GM21825 (cell line): ENCODE measurements around the gene SERTAD3.
"Not testable (repeated sequence)": the region's sequence is repeated elsewhere in the genome, so short reads cannot be mapped to it uniquely, and the experiment has no call there.

ENCODE experiments used
- ATAC-seq: cut with Tn5 transposase; IDR thresholded peaks from one replicate; pipeline ENCODE4 v1.9.1; 2021; ENCODE audit warnings: mild to moderate bottlenecking, moderate library complexity; ENCODE audit not compliant: unreplicated experiment

The SERTAD3 gene

GRCh38 chr19:40428197-40428596 is 15.9 kb downstream of the SERTAD3 start:
- ATAC-seq = not testable (repeated sequence)

DNA sequence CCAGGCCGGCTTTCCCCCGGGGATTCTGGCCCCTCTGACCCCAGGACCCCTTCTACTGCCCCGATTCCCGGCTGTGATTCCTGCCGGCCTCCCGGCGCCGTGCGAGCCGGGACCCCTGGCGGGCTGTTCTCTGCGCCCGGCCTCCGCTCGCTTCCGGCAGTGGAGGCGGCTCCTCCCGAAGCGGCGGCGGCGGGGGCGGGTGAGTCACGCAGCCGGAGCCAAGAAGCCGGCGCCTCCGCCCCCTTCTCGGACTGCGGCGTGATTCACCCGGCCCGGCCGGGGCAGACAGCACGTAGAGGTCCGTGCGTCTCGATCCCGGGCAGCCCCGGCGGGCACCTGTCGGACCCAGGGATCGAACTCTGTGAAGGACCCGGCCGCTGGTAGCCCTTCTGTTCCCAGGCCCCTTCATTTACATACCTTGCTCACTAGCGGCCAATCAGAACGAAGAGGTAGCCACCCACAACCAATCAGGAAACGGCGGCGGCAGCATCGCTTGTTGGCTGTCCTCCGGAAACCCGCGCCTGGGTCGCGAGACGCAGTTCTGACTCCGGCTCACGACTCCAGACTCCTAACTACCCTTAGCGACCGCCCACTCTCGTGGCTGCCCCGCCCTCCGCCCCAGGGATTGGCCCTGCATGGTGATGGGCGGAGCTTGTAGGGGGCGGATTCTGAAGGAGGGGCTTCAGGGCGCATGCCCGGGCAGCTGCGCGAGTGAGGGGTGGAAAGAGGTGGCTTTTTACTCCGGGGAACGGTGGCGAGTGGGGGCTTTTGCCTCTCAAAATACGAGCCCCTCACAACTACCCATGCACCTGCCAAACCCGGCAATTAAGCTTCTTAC is 18.5 kb downstream of the SERTAD3 start, which contains the start of gene SERTAD1:
Gene SERTAD1, minus strand, starts transcription at position 543 of the 838 bp plus-strand sequence. CDS start 2,446 bp downstream, outside the sequence.
- peak; percentile 79 for ATAC-seq

- ATAC-seq = no peak
Observed at GRCh38 chr19:40424637-40425449, 19.3 kb downstream of the SERTAD3 start.

- no peak for ATAC-seq
Observed at GRCh38 chr19:40423938-40424337, 20.2 kb downstream of the SERTAD3 start.

- ATAC-seq = no peak
Observed at GRCh38 chr19:40422748-40423566, 21.2 kb downstream of the SERTAD3 start.

GRCh38 chr19:40421993-40422747 is 22.0 kb downstream of the SERTAD3 start:
- no peak for ATAC-seq

- peak; percentile 29 for ATAC-seq
Observed at GRCh38 chr19:40420766-40421765, 23.1 kb downstream of the SERTAD3 start.

GRCh38 chr19:40420451-40420765 is 23.7 kb downstream of the SERTAD3 start:
- ATAC-seq = no peak

DNA sequence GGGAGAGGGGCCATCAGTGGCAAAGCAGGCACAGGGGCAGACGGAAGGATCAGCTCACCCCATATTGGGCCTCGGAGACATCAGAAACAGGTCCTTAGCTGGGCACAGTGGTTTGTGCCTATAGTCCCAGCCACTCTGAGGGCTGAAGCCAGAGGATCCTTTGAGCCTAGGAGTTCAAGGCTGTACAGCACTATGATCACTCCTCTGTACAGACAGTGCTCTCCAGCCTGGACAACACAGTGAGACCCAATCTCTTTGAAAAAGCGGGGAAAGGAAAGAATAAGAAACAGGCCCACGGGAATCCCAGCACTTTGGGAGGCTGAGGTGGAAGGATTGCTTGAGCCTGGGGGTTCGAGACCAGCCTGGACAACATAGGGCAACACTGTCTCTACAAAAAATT is 24.4 kb downstream of the SERTAD3 start:
- no peak for ATAC-seq

- no peak for ATAC-seq
Observed at GRCh38 chr19:40419066-40419612, 25.0 kb downstream of the SERTAD3 start.

DNA sequence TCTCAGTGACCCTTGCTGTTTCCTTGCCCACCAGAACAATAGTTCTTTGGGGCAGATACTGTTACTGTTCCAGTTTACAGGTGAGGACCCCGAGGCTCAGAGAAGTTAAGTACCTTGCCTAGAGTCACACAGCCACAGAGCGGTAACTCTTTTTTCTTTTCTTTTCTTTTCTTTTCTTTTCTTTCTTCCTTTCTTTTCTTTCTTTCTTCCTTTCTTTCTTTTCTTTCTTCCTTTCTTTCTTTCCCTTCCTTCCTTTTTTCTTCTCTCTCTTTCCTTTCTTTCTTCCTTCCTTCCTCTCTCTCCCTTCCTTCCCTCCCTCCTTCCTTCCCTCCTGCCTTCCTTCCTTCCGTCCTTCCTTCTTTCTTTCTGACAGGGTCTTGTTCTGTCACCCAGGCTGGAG is 26.1 kb downstream of the SERTAD3 start:
- ATAC-seq = no peak

GRCh38 chr19:40417643-40417981 is 26.5 kb downstream of the SERTAD3 start:
- no peak for ATAC-seq

DNA sequence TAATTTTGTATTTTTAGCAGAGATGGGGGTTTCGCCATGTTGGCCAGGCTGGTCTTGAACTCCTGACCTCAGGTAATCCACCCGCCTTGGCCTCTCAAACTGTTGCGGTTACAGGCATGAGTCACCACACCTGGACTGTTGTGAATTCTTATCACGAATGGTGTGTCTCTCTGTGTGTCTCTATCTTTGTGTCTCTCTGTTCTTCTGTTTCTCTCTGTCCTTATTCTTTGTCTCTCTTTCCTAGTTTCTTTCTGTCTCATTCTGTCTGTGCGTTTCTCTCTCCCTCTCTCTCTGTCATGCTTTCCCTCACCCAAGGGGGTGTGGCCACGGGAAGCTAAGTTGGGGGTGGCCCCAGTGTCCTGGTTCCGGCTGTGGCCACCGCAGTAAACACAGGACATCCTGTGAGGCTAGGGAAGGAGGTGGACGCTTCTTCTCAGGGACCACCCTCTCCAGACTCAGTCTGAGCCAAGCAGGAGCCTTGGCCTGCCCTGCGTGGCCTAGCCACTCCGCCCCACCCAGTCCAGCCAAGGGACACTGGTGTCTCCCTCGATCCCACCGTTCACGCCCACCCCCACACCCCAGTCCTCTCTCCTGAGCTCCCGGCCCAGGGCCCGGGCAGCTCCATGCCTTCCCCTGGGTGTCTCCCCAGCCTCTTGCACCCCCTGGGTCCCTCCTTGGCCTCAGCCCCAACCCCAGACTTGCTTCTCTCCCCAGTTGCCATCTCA is 27.1 kb downstream of the SERTAD3 start:
- ATAC-seq = no peak

DNA sequence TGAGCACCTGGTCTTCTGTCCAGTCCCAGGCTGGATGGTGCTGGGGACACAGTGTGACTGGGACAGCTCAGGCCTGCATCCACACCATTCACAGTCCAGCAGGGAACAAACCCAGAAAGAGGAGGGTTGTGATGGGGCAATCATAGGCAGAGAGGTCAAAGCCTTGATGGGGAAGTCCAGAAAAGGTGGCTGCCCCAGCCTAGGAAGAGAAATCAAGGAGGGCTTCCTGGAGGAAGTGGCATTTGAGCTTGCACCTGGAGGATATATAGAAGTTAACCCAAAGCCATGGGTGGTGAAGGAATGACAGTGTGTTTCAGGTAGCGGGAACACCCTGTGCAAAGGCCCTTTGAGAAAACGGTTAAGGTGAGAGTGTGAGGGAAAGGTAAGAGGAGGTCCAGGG is 28.4 kb downstream of the SERTAD3 start:
- no peak for ATAC-seq

- ATAC-seq = no peak
Observed at GRCh38 chr19:40414542-40415535, 29.3 kb downstream of the SERTAD3 start.

DNA sequence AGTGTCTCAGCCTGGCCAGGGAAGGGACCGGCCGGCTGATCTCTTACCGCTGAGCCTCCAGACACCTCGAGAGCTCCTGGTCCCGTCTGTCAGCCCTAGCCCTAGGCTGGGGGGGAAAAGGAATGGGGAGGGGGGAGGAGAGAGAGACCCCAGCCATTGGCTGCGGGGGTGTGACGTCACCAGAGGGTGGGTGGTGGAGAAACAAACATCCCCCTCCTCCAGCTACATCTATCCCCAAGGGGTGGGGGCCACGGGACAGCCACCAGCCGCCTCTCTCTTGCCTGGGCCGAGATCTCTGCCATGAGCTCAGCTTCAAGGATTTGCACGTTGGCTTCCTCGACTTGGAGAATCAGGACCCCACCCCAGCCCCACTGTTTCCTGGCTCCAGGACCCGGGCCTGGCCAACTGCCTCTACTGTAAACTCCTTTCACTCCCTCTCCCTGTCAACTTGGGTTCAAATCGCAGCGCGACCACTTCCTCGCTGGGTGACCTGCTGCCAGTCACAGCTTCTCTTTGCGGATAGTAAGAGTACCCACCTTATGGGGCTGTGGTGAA is 30.8 kb downstream of the SERTAD3 start, which contains the start of gene PRX:
Gene PRX, minus strand, starts transcription at position 88 of the 555 bp plus-strand sequence. CDS start 5,446 bp downstream, outside the sequence.
- ATAC-seq = no peak

GRCh38 chr19:40412866-40413265 is 31.3 kb downstream of the SERTAD3 start:
- no peak for ATAC-seq
